NCI-H1417 treated with DMSO at 0.1 percent for 48 hours (cell line): ENCODE results near the gene MIPEP.
"Not testable (repeated sequence)": the region's sequence is repeated elsewhere in the genome, so short reads cannot be mapped to it uniquely, and the experiment has no call there.

Experiments used
- DNase-seq: peaks from one replicate; lab custom pipeline; 2025; lab: John Stamatoyannopoulos, UW

The MIPEP gene

GRCh38 chr13:23776698-23777574 lies 112.3 kb downstream of the MIPEP start:
- no peak for DNase-seq

DNA sequence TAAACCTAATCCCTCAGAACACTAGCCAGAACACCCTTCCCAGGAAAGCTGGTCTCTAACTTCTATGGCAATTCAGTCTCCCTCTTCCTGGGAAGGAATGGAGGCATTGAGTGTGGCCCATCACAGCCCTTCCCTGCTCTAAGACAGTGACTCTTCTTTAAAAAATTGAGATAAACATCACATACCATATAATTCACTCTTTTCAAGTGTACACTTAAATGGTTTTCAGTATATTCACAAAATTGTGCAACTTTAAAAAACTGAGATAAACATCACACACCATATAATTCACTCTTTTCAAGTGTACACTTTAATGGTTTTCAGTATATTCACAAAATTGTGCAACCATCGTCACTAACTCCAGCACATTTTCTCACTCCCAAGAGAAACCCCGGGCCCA lies 116.5 kb downstream of the MIPEP start:
- no peak for DNase-seq

DNA sequence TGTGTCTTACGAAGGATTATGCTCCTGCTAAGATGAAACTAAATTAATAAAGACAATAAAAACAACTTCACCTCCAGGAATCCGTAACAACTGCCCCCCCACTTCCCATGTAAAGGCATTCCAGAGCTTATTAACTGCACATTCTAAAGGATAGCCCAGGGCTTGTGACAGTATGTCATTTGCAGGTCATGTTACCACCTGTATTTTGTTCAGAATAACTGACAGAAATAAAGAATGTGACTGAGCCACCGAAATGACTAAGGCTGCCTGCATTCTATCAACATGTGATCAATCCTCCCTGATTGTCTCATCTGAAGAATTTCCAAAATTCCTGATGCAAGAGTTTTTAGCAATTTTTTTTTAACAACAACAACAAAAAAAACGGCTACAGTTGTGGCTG lies 117.2 kb downstream of the MIPEP start:
- DNase-seq: no peak

GRCh38 chr13:23771552-23771951 lies 117.6 kb downstream of the MIPEP start:
- DNase-seq: no peak

DNA sequence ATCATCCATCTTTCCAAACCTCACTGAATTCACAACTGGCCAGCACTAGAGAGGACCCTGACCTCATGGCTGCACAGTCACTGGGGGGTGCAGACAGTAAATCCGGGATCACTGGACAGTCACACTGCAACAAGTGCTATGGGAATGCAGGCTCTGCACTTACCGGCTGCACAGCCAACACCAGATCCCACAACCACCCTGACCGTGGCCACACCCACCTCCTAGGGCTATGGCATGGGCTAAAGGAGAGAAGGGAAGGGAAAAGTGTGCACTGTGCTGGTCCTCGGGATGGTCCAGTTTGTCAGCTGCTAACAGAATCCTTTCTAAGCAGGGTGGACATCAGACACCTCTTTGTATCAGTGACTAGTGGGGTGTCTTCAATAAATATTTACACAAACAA lies 118.2 kb downstream of the MIPEP start:
- DNase-seq: no peak

- no peak for DNase-seq
These were observed 118.8 kb downstream of the MIPEP start for GRCh38 chr13:23770428-23770827.

DNA sequence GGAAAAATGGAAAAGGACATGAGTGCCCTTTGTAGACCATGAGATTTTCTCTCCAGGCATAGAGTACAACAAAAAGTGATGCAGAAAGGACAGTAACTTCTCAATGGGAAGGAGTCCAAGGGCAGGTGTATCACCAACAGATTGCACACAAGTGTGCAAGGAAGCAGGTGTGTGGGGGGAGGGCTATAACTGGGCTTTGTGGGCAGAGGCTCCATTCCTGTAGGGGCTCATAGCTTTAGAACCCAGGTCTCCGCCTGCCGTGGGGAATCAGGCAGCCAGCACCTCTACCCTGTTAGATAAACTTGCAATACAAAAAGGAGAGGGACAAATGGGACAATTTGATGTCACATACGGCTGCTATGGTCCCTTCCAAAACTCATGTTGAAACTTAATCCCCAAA lies 119.8 kb downstream of the MIPEP start:
- no peak for DNase-seq

DNA sequence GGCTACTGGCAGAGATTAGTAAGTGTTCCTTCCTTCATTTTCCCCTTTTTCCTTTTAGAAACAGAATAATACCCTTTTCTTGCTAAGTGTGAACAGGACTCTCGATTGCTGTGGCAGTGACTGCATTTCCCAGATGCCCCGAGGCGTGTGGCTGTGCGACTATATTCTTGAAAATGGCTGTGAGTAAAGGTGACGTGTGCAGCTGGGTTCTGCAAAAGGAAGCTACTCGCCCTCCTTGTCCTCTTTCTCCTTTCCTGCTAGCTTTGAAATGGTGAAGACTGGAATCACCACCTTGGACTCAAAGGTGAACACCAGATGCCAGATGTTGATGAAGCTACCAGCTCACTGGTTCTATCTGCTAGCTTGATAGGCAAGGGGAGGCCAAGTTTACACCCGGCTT lies 121.4 kb downstream of the MIPEP start:
- DNase-seq: no peak

GRCh38 chr13:23766939-23767338 lies 122.3 kb downstream of the MIPEP start:
- DNase-seq: no peak

- DNase-seq: no peak
These were observed 122.9 kb downstream of the MIPEP start for GRCh38 chr13:23766283-23766682.

DNA sequence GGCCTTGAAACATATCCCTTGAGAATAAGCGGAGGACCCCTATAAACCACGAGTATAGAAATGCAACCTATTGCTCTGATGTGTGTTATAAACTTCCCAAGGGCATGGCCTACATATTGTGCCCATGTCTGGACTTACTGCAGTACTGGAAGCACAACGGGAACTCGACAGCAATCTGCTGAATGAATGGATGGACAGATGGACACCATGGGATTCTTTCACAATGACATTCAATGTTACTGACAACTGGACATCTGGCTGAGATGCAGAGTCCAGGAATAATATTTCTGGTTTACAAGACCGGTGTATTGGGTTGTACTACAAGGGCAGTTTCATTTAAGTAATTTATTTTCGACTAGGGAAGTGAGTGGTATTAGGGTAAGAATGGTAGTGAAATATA lies 123.7 kb downstream of the MIPEP start:
- DNase-seq: no peak

- DNase-seq: no peak
These were observed 125.9 kb downstream of the MIPEP start for GRCh38 chr13:23763318-23763717.

GRCh38 chr13:23761760-23762159 lies 127.4 kb downstream of the MIPEP start:
- not testable (repeated sequence) for DNase-seq

GRCh38 chr13:23760000-23760399 lies 129.2 kb downstream of the MIPEP start:
- no peak for DNase-seq

DNA sequence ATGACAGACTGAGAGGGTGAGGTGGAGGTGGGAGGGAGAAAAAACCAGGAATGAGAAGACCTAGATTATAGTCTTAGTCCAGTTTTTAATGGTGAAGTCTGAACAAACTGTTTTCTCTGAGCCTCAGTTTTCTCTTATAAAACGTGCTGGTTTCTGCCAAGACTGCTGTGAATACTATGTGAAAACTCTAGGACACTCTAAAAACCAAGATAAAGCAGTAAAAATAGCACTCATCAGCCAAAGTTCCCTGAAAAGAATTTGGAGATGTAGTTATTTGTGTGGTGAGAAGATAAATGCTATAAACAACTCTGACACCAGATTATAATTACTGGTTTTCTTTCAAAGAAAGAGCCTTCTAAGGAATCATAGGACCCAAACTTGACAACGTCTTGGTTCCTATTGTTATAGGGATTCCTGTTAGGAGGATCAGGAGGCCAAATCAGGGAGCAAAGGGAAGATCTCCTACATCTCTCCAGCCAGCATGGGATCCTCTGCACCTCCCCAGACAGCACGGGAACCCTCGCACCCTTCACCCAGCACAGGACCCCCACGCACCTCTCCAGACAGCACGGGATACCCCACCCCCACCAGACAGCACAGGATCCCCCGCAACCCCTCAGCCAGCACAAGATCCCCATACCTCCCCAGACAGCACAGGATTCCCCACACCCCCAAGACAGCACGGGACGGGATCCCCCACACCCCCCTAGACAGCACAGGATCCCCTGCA lies 130.2 kb downstream of the MIPEP start:
- no peak for DNase-seq

- DNase-seq: no peak
These were observed 134.2 kb downstream of the MIPEP start for GRCh38 chr13:23754997-23755396.

DNA sequence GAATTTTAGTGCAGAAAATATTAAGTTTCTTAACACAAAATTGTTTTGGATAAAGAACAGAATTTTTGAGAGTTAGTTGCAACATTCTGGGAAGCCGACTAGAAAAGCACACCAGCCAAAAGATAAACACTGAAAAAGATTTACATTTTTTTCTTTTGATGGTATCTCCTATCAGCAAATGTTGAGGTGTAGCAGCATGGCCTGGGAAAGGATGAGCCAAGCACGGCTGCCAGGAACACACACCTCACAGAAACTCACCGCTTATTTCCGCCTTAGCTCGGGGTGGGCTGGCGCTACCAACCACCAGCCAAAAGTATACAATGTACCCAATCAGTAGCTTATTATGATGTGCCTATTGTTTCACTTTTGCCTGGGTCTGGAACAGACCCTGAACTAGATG lies 134.7 kb downstream of the MIPEP start:
- DNase-seq: no peak

- DNase-seq: no peak
These were observed 135.7 kb downstream of the MIPEP start for GRCh38 chr13:23753458-23753857.

GRCh38 chr13:23752111-23753001 lies 136.8 kb downstream of the MIPEP start:
- DNase-seq: no peak

GRCh38 chr13:23751195-23751594 lies 138.0 kb downstream of the MIPEP start:
- no peak for DNase-seq

- DNase-seq: no peak
These were observed 138.6 kb downstream of the MIPEP start for GRCh38 chr13:23750383-23751121.
